Activated CD4-positive, alpha-beta T cell treated with anti-CD3 and anti-CD28 coated beads, Interleukin-2, amount 50 U/mL, for 24 hours (primary cell): ENCODE measurements around the gene NAA60.

Source experiments
- DNase-seq, 2 donors: peaks; one replicate each; pipeline ENCODE4 v3.0.0-alpha.2; 2020; ENCODE audit warnings: low read depth in 1 of 2, low spot score in 1 of 2

Gene NAA60

GRCh38 chr16:3443108-3444031 lies at the start of gene NAA60, which contains the start of gene ZNF597:
Gene NAA60 (plus strand): TSS chr16:3443680. CDS start chr16:3476228, 32,548 bp downstream.
Gene ZNF597 (minus strand): TSS chr16:3443504. CDS start chr16:3443153, 351 bp downstream.
- DNase-seq = peak; percentile 46 to 76

- no peak for DNase-seq
Observed at GRCh38 chr16:3400446-3400778, 43.1 kb upstream of the NAA60 start.

GRCh38 chr16:3400779-3401688 lies 42.4 kb upstream of the NAA60 start, which contains the start of the genes ZNF174 and ZSCAN32:
Gene ZNF174 (plus strand): TSS chr16:3401215. CDS start chr16:3402005, 790 bp downstream.
Gene ZSCAN32 (minus strand): TSS chr16:3401004. CDS start chr16:3397557, 3,447 bp downstream.
- DNase-seq = peak; percentile 90 to 99

GRCh38 chr16:3401719-3402397 lies 41.6 kb upstream of the NAA60 start:
- DNase-seq = no peak

- DNase-seq = no peak
Observed at GRCh38 chr16:3408561-3409197, 34.8 kb upstream of the NAA60 start.

GRCh38 chr16:3413730-3414379 lies 29.6 kb upstream of the NAA60 start:
- no peak for DNase-seq

GRCh38 chr16:3431779-3432219 lies 11.7 kb upstream of the NAA60 start:
- DNase-seq = peak; percentile 24 to 63

- DNase-seq = no peak
Observed at GRCh38 chr16:3434373-3434772, 9.1 kb upstream of the NAA60 start.

- DNase-seq = no peak
Observed at GRCh38 chr16:3439637-3440036, 3.8 kb upstream of the NAA60 start.

GRCh38 chr16:3444032-3444388 lies 530 bp downstream of the NAA60 start:
- DNase-seq = no peak

GRCh38 chr16:3454093-3454492 lies 10.6 kb downstream of the NAA60 start:
- no peak for DNase-seq

- DNase-seq = no peak
Observed at GRCh38 chr16:3454631-3455147, 11.2 kb downstream of the NAA60 start.

- peak; percentile 82 to 83 for DNase-seq
Observed at GRCh38 chr16:3457434-3458252, 14.2 kb downstream of the NAA60 start.

GRCh38 chr16:3458278-3458851 lies 14.9 kb downstream of the NAA60 start:
- DNase-seq = no peak

- no peak for DNase-seq
Observed at GRCh38 chr16:3458852-3459361, 15.4 kb downstream of the NAA60 start.

GRCh38 chr16:3459401-3460090 lies 16.1 kb downstream of the NAA60 start:
- no peak for DNase-seq

- DNase-seq = no peak
Observed at GRCh38 chr16:3460121-3460520, 16.6 kb downstream of the NAA60 start.

- no peak for DNase-seq
Observed at GRCh38 chr16:3460585-3460984, 17.1 kb downstream of the NAA60 start.
